H1 (cell line): ENCODE data around the gene CRTAC1. TPM values are rescaled to one million over a fixed set of nuclear protein-coding genes. Genes with fewer than 3 reads are reported as not detected.

Experiments
- CTCF ChIA-PET: fragments of 300-600 bp; sonication (Branson Sonifier 250); formaldehyde crosslinking; loops from one replicate; lab custom pipeline; 2021; ENCODE audit not compliant: partially characterized antibody; lab: Charles Lee
- POLR2A ChIA-PET: fragments of 300-600 bp; sonication (Branson Sonifier 250); formaldehyde crosslinking; loops from one replicate; lab custom pipeline; 2021; ENCODE audit warnings: inconsistent platforms; ENCODE audit not compliant: partially characterized antibody; lab: Charles Lee
- DNase-seq, 2 experiments: peaks; one replicate each; pipeline versions ENCODE4 v3.0.0 to v3.0.0-alpha.2; 2010 to 2022; ENCODE audit warnings: low spot score in 2 of 2, low read depth in 1 of 2, mixed read lengths in 1 of 2
- FAIRE-seq: peaks from 2 replicates; lab custom pipeline; 2011; peaks lifted over from hg19 to GRCh38; lab: Jason Lieb, UNC
- H2AFZ ChIP-seq: 2 replicates; pipeline ENCODE4 v1.8.1; 2012; ENCODE audit warnings: low read length, inconsistent platforms
- H2AK5ac ChIP-seq: 2 replicates; pipeline ENCODE4 v1.6.1; 2013; ENCODE audit warnings: low read depth, low read length
- H2BK120ac ChIP-seq: replicated peaks from 2 replicates; pipeline ENCODE3; 2013; ENCODE audit warnings: low read depth, low read length, inconsistent platforms
- H2BK12ac ChIP-seq: 2 replicates; pipeline ENCODE4 v1.6.1; 2013; ENCODE audit warnings: low read depth, low read length
- H2BK15ac ChIP-seq: 2 replicates; pipeline ENCODE4 v1.6.1; 2013; ENCODE audit warnings: low read length
- H2BK20ac ChIP-seq: 2 replicates; pipeline ENCODE4 v1.6.1; 2013; ENCODE audit warnings: low read length
- H2BK5ac ChIP-seq: 2 replicates; pipeline ENCODE4 v1.6.1; 2013; ENCODE audit warnings: low read depth, low read length
- H3K14ac ChIP-seq: 2 replicates; pipeline ENCODE4 v1.6.1; 2013; ENCODE audit warnings: inconsistent platforms; ENCODE audit not compliant: insufficient read length
- H3K18ac ChIP-seq: 2 replicates; pipeline ENCODE4 v1.6.1; 2013; ENCODE audit warnings: low read length; ENCODE audit errors: extremely low read depth
- H3K23ac ChIP-seq: 2 replicates; pipeline ENCODE4 v1.6.1; 2013; ENCODE audit warnings: inconsistent platforms; ENCODE audit not compliant: insufficient read length
- H3K23me2 ChIP-seq: 2 replicates; pipeline ENCODE4 v1.6.1; 2013; ENCODE audit warnings: low read depth, low read length
- H3K27ac ChIP-seq: 2 replicates; pipeline ENCODE4 v1.6.1; 2011; ENCODE audit warnings: low read depth, low read length, inconsistent platforms
- H3K27me3 ChIP-seq, 4 experiments: replicated peaks in 1 of 4; 1 replicate in 1 of 4; 2 replicates in 3 of 4; pipeline versions ENCODE4 v1.6.1 to v1.8.1; 2011 to 2013; ENCODE audit warnings: low read length in 3 of 4, mild to moderate bottlenecking in 3 of 4, inconsistent platforms in 2 of 4, mixed read lengths in 2 of 4, moderate library complexity in 1 of 4; ENCODE audit not compliant: control insufficient read depth in 3 of 4, insufficient read depth in 3 of 4; ENCODE audit errors: extremely low read depth in 1 of 4
- H3K36me3 ChIP-seq, 4 experiments: 2 replicates each; pipeline versions ENCODE4 v1.6.1 to v1.8.1; 2011 to 2013; ENCODE audit warnings: mild to moderate bottlenecking in 4 of 4, low read length in 3 of 4, moderate library complexity in 2 of 4, control low read depth in 1 of 4, inconsistent platforms in 1 of 4; ENCODE audit not compliant: insufficient read depth in 4 of 4, control insufficient read depth in 2 of 4
- H3K4ac ChIP-seq: replicated peaks from 2 replicates; pipeline ENCODE3; 2013; ENCODE audit warnings: low read length, low read depth, mixed read lengths, inconsistent platforms; ENCODE audit not compliant: insufficient read length
- H3K4me1 ChIP-seq, 4 experiments: replicated peaks in 1 of 4; 1 replicate in 1 of 4; 2 replicates in 3 of 4; pipeline versions ENCODE4 v1.6.1 to v1.8.1; 2011 to 2013; ENCODE audit warnings: low read length in 3 of 4, inconsistent platforms in 2 of 4, mixed read lengths in 1 of 4; ENCODE audit not compliant: insufficient read depth in 4 of 4, control insufficient read depth in 3 of 4
- H3K4me2 ChIP-seq, 2 experiments: 2 replicates each; pipeline versions ENCODE4 v1.6.1 to v1.8.1; 2011 to 2013; ENCODE audit warnings: low read depth in 2 of 2, low read length in 2 of 2, control low read depth in 1 of 2, inconsistent platforms in 1 of 2, mild to moderate bottlenecking in 1 of 2; ENCODE audit not compliant: insufficient read depth in 1 of 2
- H3K4me3 ChIP-seq, 4 experiments: fragments of 200-600, 300-600 bp in 1 of 4; sonication (generic), shearing (Covaris generic), sonication (Bioruptor Twin) in 1 of 4; 2 replicates each; pipeline versions ENCODE4 v1.5.1 to v1.8.1; 2011 to 2016; ENCODE audit warnings: low read length in 4 of 4, low read depth in 3 of 4, control low read depth in 2 of 4, inconsistent platforms in 2 of 4, mild to moderate bottlenecking in 2 of 4, mixed read lengths in 1 of 4, moderate library complexity in 1 of 4; ENCODE audit not compliant: insufficient read depth in 2 of 4; ENCODE audit errors: extremely low read depth in 1 of 4
- H3K56ac ChIP-seq: replicated peaks from 2 replicates; pipeline ENCODE3; 2013; ENCODE audit warnings: low read depth, mild to moderate bottlenecking, mixed read lengths, low read length, inconsistent platforms; ENCODE audit not compliant: insufficient read length
- H3K79me1 ChIP-seq: 2 replicates; pipeline ENCODE4 v1.6.1; 2013; ENCODE audit warnings: low read depth, low read length, control low read depth
- H3K79me2 ChIP-seq, 2 experiments: 2 replicates each; pipeline versions ENCODE4 v1.6.1 to v1.8.1; 2012 to 2013; ENCODE audit warnings: low read length in 2 of 2, mild to moderate bottlenecking in 2 of 2, inconsistent platforms in 1 of 2; ENCODE audit not compliant: insufficient read depth in 2 of 2, control insufficient read depth in 1 of 2
- H3K9ac ChIP-seq, 4 experiments: replicated peaks in 1 of 4; 1 replicate in 1 of 4; 2 replicates in 3 of 4; pipeline versions ENCODE4 v1.6.1 to v1.8.1; 2011 to 2013; ENCODE audit warnings: low read depth in 3 of 4, low read length in 3 of 4, control low read depth in 2 of 4, mild to moderate bottlenecking in 2 of 4, moderate library complexity in 2 of 4, inconsistent platforms in 1 of 4; ENCODE audit errors: extremely low read depth in 1 of 4
- H3K9me3 ChIP-seq, 2 experiments: 2 replicates each; pipeline versions ENCODE4 v1.6.1 to v1.8.1; 2012 to 2013; ENCODE audit warnings: mild to moderate bottlenecking in 2 of 2, moderate library complexity in 2 of 2, control low read depth in 1 of 2, inconsistent platforms in 1 of 2, low read depth in 1 of 2, low read length in 1 of 2, mixed read lengths in 1 of 2; ENCODE audit not compliant: insufficient read depth in 2 of 2
- H4K20me1 ChIP-seq, 2 experiments: replicated peaks in 1 of 2; 2 replicates each; pipeline versions ENCODE3 to v1.8.1; 2011 to 2013; ENCODE audit warnings: inconsistent platforms in 2 of 2, low read length in 2 of 2, mild to moderate bottlenecking in 1 of 2; ENCODE audit not compliant: insufficient read depth in 2 of 2, control insufficient read depth in 1 of 2
- H4K5ac ChIP-seq: 2 replicates; pipeline ENCODE4 v1.6.1; 2013; ENCODE audit warnings: low read length, low read depth, mixed read lengths, inconsistent platforms; ENCODE audit not compliant: insufficient read length
- H4K8ac ChIP-seq: 2 replicates; pipeline ENCODE4 v1.8.0; 2013; ENCODE audit warnings: mild to moderate bottlenecking, moderate library complexity, low read length, inconsistent platforms; ENCODE audit not compliant: insufficient read depth; ENCODE audit errors: extremely low read depth
- H4K91ac ChIP-seq: replicated peaks from 2 replicates; pipeline ENCODE3; 2013; ENCODE audit warnings: low read length, mixed read lengths, inconsistent platforms; ENCODE audit not compliant: insufficient read length
- MAFK ChIP-seq: IDR thresholded peaks from 2 replicates; pipeline ENCODE4 v1.6.1; 2012; ENCODE audit warnings: low read depth, mild to moderate bottlenecking, improper control_type of control experiment, low read length
- NANOG ChIP-seq: IDR thresholded peaks from 2 replicates; pipeline ENCODE4 v1.6.1; 2011; ENCODE audit warnings: low read length, low read depth, mild to moderate bottlenecking, inconsistent platforms; ENCODE audit not compliant: insufficient read depth, poor library complexity, severe bottlenecking
- RNF2 ChIP-seq: fragments of 200-900, 300-1000 bp; sonication (generic); IDR thresholded peaks from 2 replicates; pipeline ENCODE4 v1.7.1; 2016; ENCODE audit warnings: borderline replicate concordance, low read depth, mild to moderate bottlenecking, antibody characterized with exemption, low read length; ENCODE audit not compliant: poor library complexity, severe bottlenecking; ENCODE audit errors: missing control alignments
- SIX5 ChIP-seq: IDR thresholded peaks from 2 replicates; pipeline ENCODE4 v1.6.1; 2011; ENCODE audit warnings: mild to moderate bottlenecking, low read depth, low read length
- SP2 ChIP-seq: IDR thresholded peaks from 2 replicates; pipeline ENCODE4 v1.6.1; 2012; ENCODE audit warnings: mild to moderate bottlenecking, low read length, inconsistent platforms
- SP4 ChIP-seq: IDR thresholded peaks from 2 replicates; pipeline ENCODE4 v1.6.1; 2012; ENCODE audit warnings: low read length, inconsistent platforms
- WGBS, 2 experiments: shearing (Covaris generic) in 1 of 2; methylation state at CpG; one replicate each; pipeline versions ENCODE4 v1.1.6 to v1.1.7; 2013 to 2015; ENCODE audit warnings: low lambda C conversion rate in 2 of 2, mixed read lengths in 2 of 2, inconsistent platforms in 1 of 2, low coverage in 1 of 2, missing lambda C conversion rate in 1 of 2; ENCODE audit not compliant: insufficient replicate concordance in 2 of 2, insufficient coverage in 1 of 2, insufficient read length in 1 of 2; ENCODE audit errors: extremely low coverage in 1 of 2, missing lambda C conversion rate in 1 of 2; 5-methylcytosine and 5-hydroxymethylcytosine counted together
- polyA plus RNA-seq, 7 experiments: library from polyadenylated mRNA; depleted of rRNA in 3 of 7; stranded (reverse) in 5 of 7; unstranded in 2 of 7; fragments of >200 nt in 5 of 7; fragments of 200-250 nt in 2 of 7; gene quantifications; 1 replicate in 5 of 7; 2 replicates in 1 of 7; 4 replicates in 1 of 7; pipeline versions ENCODE4 v1.2.1 to v1.2.3, GENCODE V29; 2011 to 2013; ENCODE audit warnings: missing spikeins in 2 of 7, mixed read lengths in 2 of 7
- total RNA-seq: library from RNA; stranded (reverse); fragmentation: NEBNext Ultra II Directional; extraction: Animal tissue kit (Norgen Biotek cat#: 25700); gene quantifications from 2 replicates; pipeline ENCODE4 v1.2.1, GENCODE V29; 2021

Gene CRTAC1
- total and polyA plus RNA-seq, 2 of the 8 experiments (the other 6 are each of a cell fraction or from before 2014, with no cell fraction given): 0.91 to 1.2 TPM

DNA sequence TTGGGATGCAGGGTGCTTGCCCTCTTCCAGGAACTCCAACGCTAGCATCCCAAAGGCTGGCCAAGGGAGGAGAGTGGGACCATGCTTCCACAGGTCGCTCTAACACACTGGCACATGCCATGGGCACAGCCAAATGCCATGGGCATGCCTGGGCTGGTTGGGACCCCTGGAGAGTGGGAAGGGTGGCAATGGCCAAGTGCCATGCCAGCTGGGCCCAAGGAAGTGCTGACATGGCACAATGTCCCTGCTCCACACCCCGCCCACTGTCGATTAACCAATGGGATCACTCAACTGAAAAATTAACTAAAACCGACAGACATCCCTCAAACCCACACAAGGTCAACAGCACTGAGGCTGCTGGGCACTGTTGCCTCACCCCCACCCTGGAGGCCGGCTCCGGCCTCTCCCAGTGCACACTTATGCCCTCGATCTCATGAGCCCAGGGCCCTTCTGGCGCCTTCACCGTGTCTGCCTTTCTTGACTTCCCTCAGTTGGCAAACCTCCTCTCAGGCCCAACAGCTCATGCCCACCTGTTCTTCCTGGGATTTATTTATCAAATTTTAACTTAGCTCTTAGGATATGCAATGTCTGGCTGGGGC, 97.4 kb downstream of the CRTAC1 start:
- Histone ChIP-seq H2BK5ac (no peak overlapping the region), H3K4ac (no peak overlapping the region), H2AFZ (no peak overlapping the region), H3K79me1 (no peaks in the 10 kb centered on the region), H4K20me1 (no peaks in the 10 kb centered on the region), H3K9ac (no peak overlapping the region), H3K4me1 (no peaks in the 10 kb centered on the region), H3K9me3 (no peaks in the 10 kb centered on the region), H3K79me2 (no peaks in the 10 kb centered on the region), H2AK5ac (no peak overlapping the region), H2BK20ac (no peak overlapping the region), H3K4me3 (no peak overlapping the region), H3K14ac (no peak overlapping the region), H3K23me2 (no peaks in the 10 kb centered on the region), H2BK12ac (no peak overlapping the region), H3K36me3 (no peaks in the 10 kb centered on the region), H3K27ac (no peak overlapping the region), H3K18ac (no peak overlapping the region), H4K91ac (no peak overlapping the region), H3K23ac (no peak overlapping the region), H2BK15ac (no peak overlapping the region), H4K8ac (no peak overlapping the region), H3K27me3 (no peaks in the 10 kb centered on the region), H3K4me2 (no peak overlapping the region), H4K5ac (no peak overlapping the region), H3K56ac (no peak overlapping the region), H2BK120ac (no peak overlapping the region)
- ChIA-PET POLR2A (interaction anchor here (1.0 kb wide), 1 partner anchor 97 kb away, joined by 3 read pairs; no protein-coding TSS in a partner anchor), CTCF (interaction anchor here (0.9 to 1.3 kb wide), 4 partner anchors 9 to 141 kb away, joined by 3 to 4 read pairs (median 4); no protein-coding TSS in a partner anchor)
- FAIRE-seq: no peak
- DNase-seq: no peak
- TF ChIP-seq SP2: no peak
- TF ChIP-seq RNF2: no peak
- TF ChIP-seq NANOG: no peak
- no peak for TF ChIP-seq SP4
- peak; percentile 24; the same call in 1 of the 2 replicates for TF ChIP-seq MAFK
- no peak for TF ChIP-seq SIX5
- WGBS, 2 experiments: 83% methylated on average over 10 of the region's 10 CpGs; no CpG with 5 or more reads in 1 of the 2 experiments
